Endothelial cell of umbilical vein (primary cell): ENCODE measurements around the gene MYH10. TPM values are rescaled to one million over a fixed set of nuclear protein-coding genes. Genes with fewer than 3 reads are reported as not detected.

ENCODE experiments used
- BruUV-seq: library from RNA; stranded (reverse); fragments of 400-500 nt; replicated peaks from 2 replicates; lab custom pipeline; 2021; lab: Mats Ljungman, UMichigan
- CTCF ChIA-PET: fragments of 300-600, 350-600 bp; sonication (Branson Sonifier 250); formaldehyde crosslinking; loops from one replicate; lab custom pipeline; 2021; ENCODE audit warnings: antibody characterized with exemption, inconsistent platforms; lab: Charles Lee
- POLR2A ChIA-PET: fragments of 300-600, 350-600 bp; sonication (Branson Sonifier 250); formaldehyde crosslinking; loops from one replicate; lab custom pipeline; 2021; ENCODE audit warnings: antibody characterized with exemption, inconsistent platforms; lab: Charles Lee
- DNase-seq: peaks from one replicate; pipeline ENCODE4 v3.0.0-alpha.2; 2011; ENCODE audit warnings: low read depth, low spot score
- FAIRE-seq: peaks from 2 replicates; lab custom pipeline; 2011; peaks lifted over from hg19 to GRCh38; lab: Jason Lieb, UNC
- H2AFZ ChIP-seq: 2 replicates; pipeline ENCODE4 v1.6.0; 2012; ENCODE audit warnings: low read depth, low read length, control low read depth, inconsistent platforms
- H3K27ac ChIP-seq: 2 replicates; pipeline ENCODE4 v1.5.1; 2011; ENCODE audit warnings: low read depth, mild to moderate bottlenecking, control low read depth, low read length, moderate library complexity; ENCODE audit not compliant: insufficient read depth
- H3K27me3 ChIP-seq, 2 experiments: 2 replicates each; pipeline versions ENCODE4 v1.6.0 to v1.6.1; 2011; ENCODE audit warnings: low read length in 2 of 2, mixed read lengths in 1 of 2; ENCODE audit not compliant: control insufficient read depth in 2 of 2, insufficient read depth in 2 of 2
- H3K36me3 ChIP-seq, 2 experiments: 2 replicates in 1 of 2; 3 replicates in 1 of 2; pipeline ENCODE4 v1.5.1; 2011; ENCODE audit warnings: low read length in 2 of 2, mild to moderate bottlenecking in 1 of 2, moderate library complexity in 1 of 2; ENCODE audit not compliant: control insufficient read depth in 2 of 2, insufficient read depth in 2 of 2; ENCODE audit errors: extremely low read depth in 1 of 2
- H3K4me1 ChIP-seq: 3 replicates; pipeline ENCODE4 v1.5.1; 2011; ENCODE audit warnings: mild to moderate bottlenecking, low read length; ENCODE audit not compliant: control insufficient read depth, insufficient read depth; ENCODE audit errors: extremely low read depth
- H3K4me2 ChIP-seq: 2 replicates; pipeline ENCODE4 v1.6.1; 2011; ENCODE audit warnings: low read length, control low read depth, mixed read lengths; ENCODE audit not compliant: insufficient read depth
- H3K4me3 ChIP-seq, 3 experiments: fragments of 200-600 bp in 1 of 3; sonication (generic), shearing (Covaris generic) in 1 of 3; replicated peaks in 1 of 3; 2 replicates each; pipeline ENCODE4 v1.5.1; 2011 to 2016; ENCODE audit warnings: control low read depth in 3 of 3, low read length in 3 of 3, mild to moderate bottlenecking in 2 of 3, inconsistent platforms in 1 of 3, low read depth in 1 of 3, moderate library complexity in 1 of 3; ENCODE audit not compliant: insufficient read depth in 1 of 3
- H3K79me2 ChIP-seq: 2 replicates; pipeline ENCODE4 v1.6.0; 2012; ENCODE audit warnings: low read length, inconsistent platforms; ENCODE audit not compliant: control insufficient read depth, insufficient read depth
- H3K9ac ChIP-seq: replicated peaks from 2 replicates; pipeline ENCODE3; 2011; ENCODE audit warnings: low read length, control low read depth; ENCODE audit not compliant: insufficient read depth; ENCODE audit errors: extremely low read depth
- H3K9me1 ChIP-seq: replicated peaks from 3 replicates; pipeline ENCODE4 v1.6.0; 2011; ENCODE audit warnings: mild to moderate bottlenecking, low read length; ENCODE audit not compliant: control insufficient read depth, insufficient read depth; ENCODE audit errors: extremely low read depth
- H3K9me3 ChIP-seq: replicated peaks from 2 replicates; pipeline ENCODE4 v1.5.1; 2012; ENCODE audit warnings: low read length, inconsistent platforms; ENCODE audit not compliant: control insufficient read depth, insufficient read depth
- H4K20me1 ChIP-seq: replicated peaks from 2 replicates; pipeline ENCODE3; 2011; ENCODE audit warnings: mild to moderate bottlenecking, low read length; ENCODE audit not compliant: control insufficient read depth, insufficient read depth; ENCODE audit errors: extremely low read depth
- CTCF ChIP-seq, 2 donors: IDR thresholded peaks; 1 replicate in 1 of 2; 2 replicates in 1 of 2; pipeline ENCODE4 v1.5.1; 2011; ENCODE audit warnings: low read length in 2 of 2, mild to moderate bottlenecking in 2 of 2, moderate library complexity in 2 of 2, control low read depth in 1 of 2, inconsistent platforms in 1 of 2, low read depth in 1 of 2; ENCODE audit not compliant: insufficient read depth in 1 of 2; ENCODE audit errors: extremely low read depth in 1 of 2
- EZH2 ChIP-seq: IDR thresholded peaks from 2 replicates; pipeline ENCODE4 v1.6.1; 2012; ENCODE audit warnings: borderline replicate concordance, low read depth, mild to moderate bottlenecking, moderate library complexity, low read length, inconsistent platforms; ENCODE audit not compliant: severe bottlenecking
- FOS ChIP-seq: IDR thresholded peaks from 2 replicates; pipeline ENCODE4 v1.6.1; 2011; ENCODE audit warnings: mild to moderate bottlenecking, low read length, moderate library complexity, borderline replicate concordance; ENCODE audit not compliant: insufficient read depth
- GATA2 ChIP-seq: IDR thresholded peaks from 2 replicates; pipeline ENCODE4 v1.7.0; 2011; ENCODE audit warnings: low read depth, mild to moderate bottlenecking, moderate library complexity, mixed read lengths, low read length; ENCODE audit not compliant: insufficient read length, insufficient read depth
- JUN ChIP-seq: IDR thresholded peaks from 2 replicates; pipeline ENCODE4 v1.6.1; 2011; ENCODE audit warnings: borderline replicate concordance, low read depth; ENCODE audit not compliant: insufficient read length, insufficient read depth
- MAX ChIP-seq: IDR thresholded peaks from 2 replicates; pipeline ENCODE4 v1.6.1; 2011; ENCODE audit not compliant: insufficient read depth, insufficient read length
- MYC ChIP-seq: IDR thresholded peaks from one replicate; pipeline ENCODE4 v1.6.1; 2011; ENCODE audit warnings: mild to moderate bottlenecking, low read depth, low read length
- POLR2A ChIP-seq: IDR thresholded peaks from 2 replicates; pipeline ENCODE4 v1.6.1; 2012; ENCODE audit warnings: low read depth, mild to moderate bottlenecking, control low read depth, low read length
- POLR2AphosphoS5 ChIP-seq: IDR thresholded peaks from 2 replicates; pipeline ENCODE4 v1.6.1; 2012; ENCODE audit warnings: low read depth, mild to moderate bottlenecking, control low read depth, low read length, moderate library complexity; ENCODE audit not compliant: insufficient read depth
- dilution Hi-C: fragments of 300-500 bp; cut with MboI; formaldehyde crosslinking; loops from one replicate; pipeline ENCODE4 v1.15.0; 2019; ENCODE audit warnings: low sequenced_read_pairs; ENCODE audit not compliant: extremely low pct_ligation_motif_present
- intact Hi-C: fragments of 100-400 bp; cut with micrococcal nuclease; formaldehyde crosslinking; loops from one replicate; pipeline ENCODE4 v1.10.0; 2022
- polyA plus RNA-seq, 4 experiments: library from polyadenylated mRNA; depleted of rRNA in 3 of 4; stranded (reverse) in 3 of 4; unstranded in 1 of 4; fragments of >200 nt; gene quantifications; 2 replicates each; pipeline versions ENCODE4 v1.2.1 to v1.2.3, GENCODE V29; 2011 to 2012; ENCODE audit warnings: missing spikeins in 1 of 4
- total RNA-seq: library from RNA; stranded (reverse); gene quantifications from 2 replicates; pipeline ENCODE4 v1.2.3, GENCODE V29; 2021

The MYH10 gene
- total and polyA plus RNA-seq, 2 donors (not counting 3 experiments of a cell fraction or from before 2014, with no cell fraction given): 73.4 to 232 TPM

- H3K27me3 ChIP-seq: no peaks in the 10 kb centered on the region
- FAIRE-seq (no peak), DNase-seq (no peak)
- H4K20me1 ChIP-seq: no peaks in the 10 kb centered on the region
- intact Hi-C loops: no loop called here
- no TSS peak for BruUV-seq
- ChIA-PET POLR2A (interaction anchor here (0.6 kb wide), 1 partner anchor 82 kb away, joined by 3 read pairs; the partner anchor contains the start of gene NDEL1), CTCF (interaction anchor here (1.1 kb wide), 1 partner anchor 108 kb away, joined by 3 read pairs; no protein-coding TSS in a partner anchor)
- H3K9me1 ChIP-seq: no peaks in the 10 kb centered on the region
- H2AFZ ChIP-seq: no peak overlapping the region
- no peak overlapping the region for H3K4me3 ChIP-seq
- H3K9ac ChIP-seq: no peak overlapping the region
- TF ChIP-seq POLR2A: no peak
- TF ChIP-seq POLR2AphosphoS5: no peak
- TF ChIP-seq FOS: no peak
- no peak for TF ChIP-seq JUN
- TF ChIP-seq MAX: no peak
- H3K36me3 ChIP-seq: peaks cover 2 to 43% of the 10 kb centered on the region in 2 experiments
- dilution Hi-C loops: no loop called here
- no peaks in the 10 kb centered on the region for H3K9me3 ChIP-seq
- no peaks in the 10 kb centered on the region for H3K79me2 ChIP-seq
- no peaks in the 10 kb centered on the region for H3K4me1 ChIP-seq
- no peak overlapping the region for H3K27ac ChIP-seq
- H3K4me2 ChIP-seq: no peak overlapping the region
These were observed 112.2 kb downstream of the MYH10 start for GRCh38 chr17:8518326-8518725.

- ChIA-PET POLR2A (no interaction called here), CTCF (interaction anchor here (0.6 kb wide), 1 partner anchor 71 kb away, joined by 3 read pairs; no protein-coding TSS in a partner anchor)
- no peak overlapping the region for H3K27ac ChIP-seq
- DNase-seq: no peak
- FAIRE-seq: no peak
- H3K9me1 ChIP-seq: no peaks in the 10 kb centered on the region
- intact Hi-C loops: no loop called here
- TF ChIP-seq MAX (no peak), JUN (no peak), FOS (no peak), EZH2 (no peak), POLR2AphosphoS5 (no peak), MYC (no peak), CTCF (IDR thresholded peaks at IDR 0.05; ENCODE audit: extremely low read depth in 1 of 2, insufficient read depth in 1 of 2, low read depth in 1 of 2, low read length in 2 of 2) (no peak), POLR2A (no peak), GATA2 (no peak)
- no peaks in the 10 kb centered on the region for H3K27me3 ChIP-seq
- H3K36me3 ChIP-seq: peaks cover 0 to 42% of the 10 kb centered on the region in 2 experiments
- no peak overlapping the region for H3K4me2 ChIP-seq
- no peak overlapping the region for H3K4me3 ChIP-seq
- H3K79me2 ChIP-seq: no peaks in the 10 kb centered on the region
- H3K9me3 ChIP-seq: no peaks in the 10 kb centered on the region
- no TSS peak for BruUV-seq
- H2AFZ ChIP-seq: no peak overlapping the region
- H4K20me1 ChIP-seq: no peaks in the 10 kb centered on the region
- H3K4me1 ChIP-seq: no peaks in the 10 kb centered on the region
- dilution Hi-C loops: no loop called here
- H3K9ac ChIP-seq: no peak overlapping the region
These were observed 115.7 kb downstream of the MYH10 start for GRCh38 chr17:8514801-8515200.
